Measurements from ENCODE around the gene COL6A3.

Gene COL6A3

DNA sequence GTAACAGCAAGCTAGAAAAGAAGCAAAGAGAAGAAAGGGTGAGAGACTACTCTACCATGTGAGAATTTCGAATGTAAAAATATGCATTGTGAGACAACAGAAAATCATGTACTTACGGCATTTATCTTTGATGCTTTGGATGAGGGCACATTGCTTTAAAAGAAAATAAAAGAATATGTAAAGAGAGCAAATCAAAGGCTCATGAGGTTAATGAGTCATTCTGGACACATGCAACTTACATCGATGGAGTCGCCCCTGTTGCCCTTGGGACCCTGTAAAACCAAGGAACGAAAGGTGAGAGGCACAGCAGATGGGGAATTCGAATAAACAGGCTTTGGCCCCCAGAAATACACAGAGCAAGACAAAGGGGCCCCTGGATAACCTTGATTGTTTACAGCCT lies 69.0 kb downstream of the COL6A3 start:
- DNase-seq: no peak

DNA sequence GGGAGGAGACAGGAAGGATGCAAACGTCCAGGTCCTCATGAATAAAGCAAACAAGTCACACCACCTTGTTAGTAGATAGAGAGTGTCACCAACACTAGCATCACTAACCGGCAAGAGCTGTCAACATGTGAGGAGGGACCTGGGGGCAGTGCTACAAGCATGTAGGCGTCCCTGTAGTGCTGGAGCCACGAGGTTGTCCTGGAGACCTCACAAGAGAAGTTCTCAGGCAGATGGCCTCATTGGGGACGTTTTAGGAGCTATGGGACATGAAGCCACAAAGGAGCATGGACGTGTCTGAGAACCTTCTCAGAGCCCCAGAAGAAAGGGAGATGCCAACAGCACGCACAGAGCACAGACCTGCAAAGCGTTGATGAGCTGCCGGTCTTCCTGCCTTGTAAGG lies 70.0 kb downstream of the COL6A3 start:
- no peak for DNase-seq

DNA sequence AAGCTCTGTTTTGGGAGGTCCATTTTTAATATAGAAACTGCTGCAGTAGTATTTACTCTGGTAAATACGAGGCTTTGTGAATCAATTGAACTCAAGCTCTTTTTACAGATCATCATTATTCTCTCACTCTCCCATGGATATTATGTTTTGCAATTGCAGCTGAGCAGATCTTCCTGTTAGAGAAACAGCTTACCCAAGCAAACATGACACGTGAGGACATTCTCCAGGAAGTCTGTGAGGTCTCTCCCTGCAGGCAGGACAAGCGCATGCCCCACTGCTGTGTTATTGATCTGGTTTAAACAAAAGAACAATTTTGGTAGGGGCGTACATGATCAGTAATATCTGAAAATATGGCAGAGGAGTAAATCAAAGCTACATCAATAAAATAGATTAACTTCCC lies 72.1 kb downstream of the COL6A3 start:
- DNase-seq: no peak

DNA sequence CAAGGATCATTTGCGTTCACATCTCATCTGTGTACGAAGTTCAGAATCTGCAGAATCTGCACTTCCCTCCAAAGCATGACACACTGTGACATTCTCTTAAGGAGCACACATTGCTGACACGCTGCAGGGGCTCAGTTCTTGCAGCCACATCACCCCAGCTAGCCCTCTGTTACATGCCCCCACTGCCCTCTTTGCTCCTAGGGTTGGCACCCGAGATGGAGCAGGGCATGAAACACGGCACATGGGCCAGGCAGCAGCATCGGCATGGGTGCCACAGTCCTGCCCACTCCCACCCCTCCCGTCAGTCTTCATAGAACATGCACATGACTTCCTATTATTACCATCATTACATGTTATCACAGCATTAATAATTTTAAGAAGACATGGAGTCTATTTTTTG lies 76.4 kb downstream of the COL6A3 start:
- DNase-seq: no peak

DNA sequence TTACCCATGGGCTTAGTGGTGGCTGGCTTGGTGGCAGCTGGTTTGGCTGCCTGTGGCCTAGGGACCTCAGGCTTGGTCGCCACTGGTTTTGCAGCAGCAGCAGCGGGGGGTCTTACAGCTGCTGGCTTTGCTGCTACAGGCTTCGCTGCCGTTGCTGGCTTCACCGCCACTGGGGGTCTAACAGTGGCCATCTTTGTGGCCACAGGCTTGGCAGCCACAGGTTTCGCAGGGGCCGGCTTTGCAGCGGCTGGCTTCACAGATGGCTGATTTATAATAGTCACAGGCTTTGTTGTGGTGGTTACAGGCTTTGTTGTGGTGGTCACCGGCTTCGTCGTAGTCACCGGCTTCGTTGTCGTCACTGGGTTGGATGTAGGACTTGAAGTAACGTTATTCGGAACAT lies 77.8 kb downstream of the COL6A3 start:
- DNase-seq: no peak

DNA sequence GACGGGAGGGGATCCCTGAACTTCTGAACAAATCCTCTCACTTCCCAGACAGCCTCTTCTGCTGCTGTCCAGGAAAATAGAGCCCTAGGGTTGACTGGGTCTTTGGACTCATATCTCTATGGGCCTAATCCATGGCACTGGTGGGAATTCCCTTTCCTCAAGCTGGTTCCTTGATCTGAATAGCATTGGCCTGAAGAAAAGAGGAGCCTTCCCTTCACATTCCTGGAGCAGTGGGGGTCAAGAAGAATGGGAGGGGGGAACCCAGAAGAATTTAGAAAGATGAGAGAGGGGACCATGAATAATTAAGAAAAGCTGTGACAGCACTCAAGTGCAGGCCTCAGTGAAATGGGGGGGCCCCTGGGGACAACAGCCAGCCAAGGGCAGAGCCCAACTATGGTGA lies 80.2 kb downstream of the COL6A3 start:
- DNase-seq: no peak

DNA sequence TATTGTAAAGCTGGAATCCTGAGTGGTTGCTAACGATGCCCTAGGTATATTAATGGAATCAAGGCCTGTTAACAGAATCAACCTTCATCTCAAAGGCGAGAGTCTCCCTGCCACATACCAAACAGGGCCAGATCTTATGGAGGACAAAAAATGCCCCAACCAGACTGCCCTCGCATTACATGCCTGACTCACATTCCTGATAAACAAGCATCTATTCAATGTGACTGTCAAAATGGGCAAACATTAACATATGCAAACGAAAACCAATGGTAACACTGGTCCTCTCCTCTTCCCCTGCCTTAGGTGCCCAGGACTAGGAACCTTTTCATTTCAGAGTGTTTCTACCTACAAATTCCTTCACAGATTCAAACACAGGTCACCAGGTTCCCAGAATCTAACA lies 83.4 kb downstream of the COL6A3 start:
- no peak for DNase-seq

DNA sequence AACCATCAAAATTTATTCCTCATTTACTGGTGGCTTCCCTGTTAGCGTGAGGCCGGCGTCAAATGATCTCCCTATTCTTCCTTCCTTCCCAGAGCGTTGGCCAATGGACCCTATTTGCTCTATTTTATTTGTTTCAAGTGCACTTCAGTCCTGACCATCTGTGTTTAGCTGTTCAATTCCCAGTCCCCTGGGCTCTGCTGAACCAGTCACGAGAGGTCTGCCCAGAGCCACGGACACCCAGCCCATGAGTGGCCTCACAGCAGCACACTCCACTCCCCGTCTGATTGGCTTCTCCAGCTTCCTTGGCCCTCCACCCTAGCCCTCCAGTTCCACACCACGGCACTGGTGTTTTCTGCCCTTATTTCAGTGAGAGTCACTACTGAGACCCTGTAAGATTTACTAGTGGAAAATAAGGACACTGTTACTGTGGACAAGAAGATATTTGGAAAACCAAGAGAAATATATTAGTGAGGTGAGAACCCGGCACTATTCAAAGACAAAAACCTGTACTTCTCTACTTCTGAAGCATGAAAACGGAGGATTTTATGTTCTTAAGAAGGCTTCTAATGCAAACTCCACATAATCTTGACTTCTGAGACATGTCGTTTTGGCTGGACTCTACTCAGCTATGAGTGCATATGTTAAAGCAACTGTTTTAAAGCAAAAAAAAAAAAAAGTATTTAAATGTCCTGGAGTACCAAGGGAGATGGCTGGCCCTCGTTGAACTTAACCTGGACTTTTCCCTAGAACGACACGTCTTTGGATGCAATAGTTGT lies 86.6 kb downstream of the COL6A3 start:
- no peak for DNase-seq

DNA sequence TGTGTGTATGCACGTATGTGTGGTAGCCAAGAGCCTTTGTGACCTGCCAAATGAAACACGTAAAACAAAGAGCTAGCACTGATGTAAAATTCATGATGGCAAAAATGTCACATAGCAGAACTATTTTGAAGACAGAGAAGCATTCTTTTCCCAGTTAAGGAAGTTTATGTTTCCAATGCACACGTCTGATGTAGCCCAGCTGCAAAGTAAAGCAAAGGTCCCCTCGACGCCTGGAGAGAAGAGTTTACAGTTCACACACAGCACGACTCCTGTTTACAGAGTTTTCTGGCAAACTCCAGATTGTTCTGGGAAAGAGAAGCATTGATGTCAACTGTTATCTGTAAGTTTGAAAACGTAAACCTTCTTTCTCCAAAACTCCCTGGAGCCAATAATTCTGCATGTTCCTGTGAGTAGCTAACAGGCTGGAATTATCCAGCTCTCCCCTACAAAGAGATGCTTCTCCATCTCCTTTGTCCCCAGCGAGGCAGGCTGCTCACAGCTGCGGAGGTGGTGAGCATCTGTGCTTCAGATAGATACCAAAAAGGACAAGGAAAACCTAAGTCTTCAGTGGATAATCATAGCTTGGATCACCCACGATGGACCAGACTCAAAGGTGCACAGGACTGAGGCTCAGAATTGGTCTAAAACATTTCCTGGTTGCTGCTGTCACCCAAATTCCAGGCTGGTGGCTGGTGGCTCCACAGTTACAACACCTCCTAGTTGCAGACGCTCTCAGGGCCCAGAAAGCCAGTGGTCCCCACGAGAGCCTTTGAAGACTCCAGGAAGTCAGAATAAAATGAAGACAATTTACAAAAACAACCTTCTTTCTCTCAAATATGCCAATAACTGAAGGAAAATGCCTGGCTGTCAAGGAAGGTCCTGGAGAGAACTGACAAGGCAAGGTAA lies 87.4 kb downstream of the COL6A3 start:
- no peak for DNase-seq

DNA sequence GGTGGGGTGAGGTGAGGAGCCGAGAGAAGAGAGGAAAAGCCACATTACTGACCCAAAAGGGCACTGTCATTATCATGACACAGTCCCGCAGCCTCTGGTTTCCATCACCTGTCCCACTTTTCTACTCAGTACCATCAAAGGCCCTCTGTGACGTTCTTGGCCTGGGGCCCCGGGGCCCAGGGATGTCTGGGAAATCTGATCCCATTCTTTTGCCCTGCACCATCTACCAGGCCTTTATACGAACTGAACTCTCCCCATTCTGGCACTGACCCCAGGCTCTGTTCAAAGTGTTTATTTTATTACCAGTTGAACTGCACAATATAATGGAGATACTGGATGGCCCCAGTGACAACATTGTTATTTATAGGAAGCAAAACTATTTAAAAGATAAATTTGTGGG lies 89.1 kb downstream of the COL6A3 start:
- no peak for DNase-seq

DNA sequence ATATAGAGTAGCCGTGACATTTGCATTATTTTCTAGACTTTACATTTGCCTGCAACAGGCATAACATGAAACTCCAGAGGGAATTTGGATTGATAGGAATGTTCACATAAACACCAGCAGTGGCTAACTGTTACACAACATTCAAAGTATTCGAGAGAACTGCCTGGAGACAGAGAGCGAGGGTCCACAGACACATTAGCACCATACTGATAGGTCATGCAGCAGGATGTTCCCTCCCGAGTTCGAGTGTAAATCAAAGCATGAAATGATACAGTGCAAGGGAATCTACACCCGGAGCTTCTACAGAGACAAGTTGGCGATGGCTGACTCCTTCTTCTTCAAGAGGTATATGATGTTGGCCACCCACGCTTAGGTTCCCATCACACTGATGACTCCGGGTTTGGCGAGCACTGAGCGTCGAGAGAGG lies 89.5 kb downstream of the COL6A3 start:
- DNase-seq: no peak

DNA sequence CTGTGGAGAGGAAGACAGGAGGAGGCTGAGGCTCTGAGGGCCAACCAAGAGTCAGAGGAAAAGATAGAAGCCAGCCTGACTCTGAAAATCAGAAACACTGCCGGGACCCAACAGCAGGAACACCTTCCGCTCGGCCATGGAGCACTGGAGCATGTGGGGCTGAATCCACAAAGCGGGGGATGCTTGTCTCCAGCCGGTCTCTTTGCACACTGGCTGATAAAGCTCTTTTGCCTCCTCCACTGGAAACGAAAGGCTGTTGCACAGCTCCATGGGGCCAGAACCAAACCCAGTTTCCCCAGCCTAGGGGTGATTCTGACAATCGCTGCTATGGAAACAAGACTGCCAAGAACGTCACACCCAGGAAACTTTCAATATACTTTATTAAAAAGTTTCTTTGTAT lies 90.3 kb downstream of the COL6A3 start:
- no peak for DNase-seq

DNA sequence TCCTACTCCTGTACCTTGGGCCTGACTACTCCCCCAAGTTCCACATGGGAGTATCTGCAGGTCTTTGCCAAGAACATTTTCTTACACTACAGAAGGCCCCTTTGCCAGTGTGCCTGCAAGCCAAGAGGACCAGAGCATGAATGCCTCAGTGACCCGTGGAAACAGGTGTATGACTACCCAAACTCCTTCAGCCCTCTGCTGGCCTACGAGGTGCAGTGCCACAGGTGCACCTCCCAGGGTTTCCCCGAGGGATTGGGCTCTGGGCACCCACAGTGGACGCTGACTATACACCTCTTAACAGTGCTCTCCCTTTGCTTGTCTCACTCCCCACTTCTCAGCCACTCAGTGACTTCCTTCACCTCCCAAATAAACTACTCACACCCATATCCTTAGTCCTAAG lies 91.4 kb downstream of the COL6A3 start:
- peak; percentile 10 for DNase-seq

DNA sequence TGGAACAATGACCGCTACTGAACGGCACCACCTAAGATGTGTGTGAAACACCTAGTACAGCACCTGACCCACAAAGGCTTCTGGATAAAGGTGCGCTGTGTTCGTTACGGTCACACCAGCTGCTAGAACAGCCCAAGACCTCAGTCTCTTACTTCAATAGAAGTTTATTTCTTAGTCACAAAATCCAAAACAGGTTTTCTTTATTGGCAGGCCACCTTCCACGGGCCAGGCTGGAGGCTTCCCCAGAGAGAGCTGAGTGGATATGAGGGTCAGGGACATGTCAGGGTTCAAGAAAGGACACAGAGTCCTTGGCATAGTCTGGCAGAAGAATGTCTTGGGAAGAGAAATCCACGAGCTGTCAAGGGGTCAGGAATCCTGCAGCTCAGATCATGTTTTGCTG lies 92.2 kb downstream of the COL6A3 start:
- DNase-seq: no peak

DNA sequence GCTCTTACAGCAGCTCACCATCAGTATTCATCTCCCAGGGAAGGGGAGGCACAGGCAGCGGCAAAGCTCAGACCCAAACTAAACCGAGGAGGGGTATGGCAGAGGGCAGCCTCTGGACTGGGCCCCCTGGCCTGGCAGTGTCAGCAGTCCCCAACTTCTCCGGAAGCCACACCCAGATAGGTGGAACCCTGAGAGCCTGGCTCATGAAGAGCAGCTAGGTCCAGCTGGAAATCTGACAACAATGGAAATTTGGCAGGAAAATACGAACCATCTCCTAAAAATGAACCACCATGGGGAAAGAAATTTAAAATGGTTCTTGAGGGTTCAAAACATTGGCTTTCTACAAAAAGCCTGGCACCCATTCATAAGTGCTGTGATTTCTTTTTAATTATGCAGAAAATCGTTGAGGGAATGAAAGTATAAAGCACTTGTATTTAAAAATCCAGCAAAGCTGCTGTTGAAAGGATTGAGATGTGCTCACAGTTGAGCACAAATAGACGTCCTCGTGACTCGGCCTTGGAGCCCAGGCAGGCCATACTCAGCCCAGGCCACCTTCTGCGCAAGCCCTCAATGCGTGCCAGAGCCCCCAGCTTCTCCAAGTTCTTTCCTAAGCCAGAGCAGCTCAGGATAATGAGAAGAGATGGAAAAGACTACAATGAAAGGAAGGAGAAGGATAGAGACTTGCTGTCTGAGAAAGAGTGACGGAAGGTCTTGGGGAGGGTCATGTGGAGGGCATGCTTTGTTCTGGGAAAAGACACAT lies 93.0 kb downstream of the COL6A3 start:
- DNase-seq: no peak

DNA sequence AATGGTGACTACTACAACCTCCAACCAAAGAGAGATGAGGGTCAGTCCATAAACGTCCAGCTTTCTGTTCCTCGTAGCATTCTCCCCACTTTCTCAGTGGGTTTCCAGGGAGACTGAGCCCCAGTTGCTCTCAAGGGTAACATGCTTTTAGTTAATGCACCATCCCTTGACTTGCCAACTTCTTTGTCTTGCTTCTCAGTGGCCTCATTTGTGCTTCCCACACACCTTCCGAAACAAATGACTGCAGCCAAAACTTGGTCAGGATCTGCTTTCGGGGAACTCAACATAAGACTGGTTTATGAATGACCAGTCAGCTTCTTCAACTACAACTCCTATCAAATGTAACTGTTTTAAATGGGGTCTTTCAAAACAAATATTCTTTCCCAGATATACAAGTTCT lies 94.1 kb downstream of the COL6A3 start:
- DNase-seq: no peak

DNA sequence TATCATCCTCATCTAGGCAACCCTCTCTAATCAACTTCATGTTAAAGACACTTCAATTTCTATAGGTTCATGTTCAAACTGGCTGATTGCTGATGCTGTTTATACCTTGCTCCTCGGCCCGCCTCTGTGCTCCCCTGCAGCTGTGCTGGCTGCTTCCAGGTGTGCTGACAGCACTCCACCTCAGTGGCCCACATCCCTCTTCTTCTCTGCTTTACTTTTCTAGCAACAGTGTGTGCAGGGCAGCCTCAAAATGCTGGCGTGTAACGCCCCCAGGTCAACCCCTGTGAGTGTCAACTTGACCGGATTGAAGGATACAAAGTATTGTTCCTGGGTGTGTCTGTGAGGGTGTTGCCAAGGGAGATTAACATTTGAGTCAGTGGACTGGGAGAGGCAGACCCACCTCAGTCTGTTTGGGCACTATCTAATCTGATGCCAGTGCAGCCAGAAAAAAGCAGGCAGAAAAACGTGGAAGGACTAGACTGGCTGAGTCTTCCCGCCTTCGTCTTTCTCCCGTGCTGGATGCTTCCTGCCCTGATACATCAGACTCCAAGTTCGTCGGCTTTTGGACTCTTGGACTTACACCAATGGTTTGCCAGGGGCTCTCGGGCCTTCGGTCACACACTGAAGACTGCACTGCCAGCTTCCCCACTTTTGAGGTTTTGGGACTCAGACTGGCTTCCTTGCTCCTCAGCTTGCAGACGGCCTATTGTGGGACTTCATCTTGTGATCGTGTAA lies 94.7 kb downstream of the COL6A3 start:
- DNase-seq: no peak

DNA sequence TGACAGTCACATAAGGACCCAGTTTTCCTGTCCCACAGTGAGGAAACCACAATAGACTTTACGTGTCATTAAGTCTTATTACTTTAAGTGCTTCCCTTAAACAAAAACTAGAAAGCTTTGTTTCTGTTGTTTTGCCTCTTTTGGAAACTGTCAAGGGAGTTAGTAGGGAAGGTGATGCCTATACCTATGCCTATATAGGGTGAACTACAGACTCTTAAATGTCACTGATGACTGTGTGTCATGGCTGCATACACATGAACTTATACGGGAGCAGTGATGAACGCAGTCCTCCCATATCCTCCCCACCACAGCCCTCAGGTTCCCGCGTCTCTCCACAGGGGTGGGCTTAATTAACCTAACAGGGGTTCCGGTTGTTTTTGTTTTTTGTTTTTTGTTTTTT lies 97.6 kb downstream of the COL6A3 start:
- DNase-seq: no peak

DNA sequence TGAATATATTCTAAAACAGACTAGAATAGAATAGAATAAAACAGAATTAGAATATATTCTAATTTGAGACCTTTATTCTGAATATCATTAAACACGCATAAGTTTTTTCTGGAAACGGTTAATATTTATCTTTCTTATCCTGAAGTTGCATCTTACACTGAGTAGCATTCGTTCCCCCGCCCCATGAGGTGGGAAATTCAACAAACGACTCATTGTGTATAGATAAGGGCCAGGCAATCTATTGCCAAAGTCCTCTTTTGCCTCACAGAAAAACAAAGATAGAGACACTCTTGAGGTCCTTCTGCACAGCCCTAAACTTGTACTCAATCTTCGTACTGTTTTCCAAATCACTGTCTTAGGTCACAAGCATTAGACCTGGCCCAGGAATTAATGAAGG lies 98.1 kb downstream of the COL6A3 start:
- peak; percentile 1 for DNase-seq

DNA sequence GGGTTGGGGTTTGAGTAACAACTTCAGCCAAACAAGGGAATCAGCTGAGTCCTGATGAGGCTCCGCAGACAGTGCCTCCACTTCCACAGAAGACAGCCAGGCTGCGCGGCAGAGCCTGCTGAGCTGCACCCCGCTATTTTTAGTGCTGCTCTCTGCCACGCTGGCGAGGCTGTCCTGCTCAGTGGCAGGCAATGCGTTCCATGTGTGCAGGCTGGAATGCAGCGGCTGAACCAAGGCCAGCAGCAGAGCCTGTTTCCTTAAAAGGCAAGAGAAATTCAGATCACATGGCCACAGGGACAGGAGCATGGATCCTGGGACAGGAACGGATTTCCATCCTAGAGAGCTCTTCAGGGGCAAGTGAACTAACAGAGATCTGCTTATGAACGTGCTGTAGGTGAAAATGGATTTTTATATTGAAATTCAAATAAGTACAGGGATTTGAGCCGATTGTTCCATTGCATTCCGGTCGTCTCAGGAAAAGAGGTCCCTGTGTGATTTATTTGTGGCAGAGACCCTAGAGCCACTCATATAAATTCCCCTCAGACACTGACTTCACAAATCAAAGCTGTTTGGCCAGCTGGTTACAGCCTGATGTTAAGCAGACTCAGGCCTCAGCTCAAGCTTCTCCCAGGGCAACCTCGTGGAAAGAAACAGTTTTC lies 98.7 kb downstream of the COL6A3 start:
- DNase-seq: no peak

DNA sequence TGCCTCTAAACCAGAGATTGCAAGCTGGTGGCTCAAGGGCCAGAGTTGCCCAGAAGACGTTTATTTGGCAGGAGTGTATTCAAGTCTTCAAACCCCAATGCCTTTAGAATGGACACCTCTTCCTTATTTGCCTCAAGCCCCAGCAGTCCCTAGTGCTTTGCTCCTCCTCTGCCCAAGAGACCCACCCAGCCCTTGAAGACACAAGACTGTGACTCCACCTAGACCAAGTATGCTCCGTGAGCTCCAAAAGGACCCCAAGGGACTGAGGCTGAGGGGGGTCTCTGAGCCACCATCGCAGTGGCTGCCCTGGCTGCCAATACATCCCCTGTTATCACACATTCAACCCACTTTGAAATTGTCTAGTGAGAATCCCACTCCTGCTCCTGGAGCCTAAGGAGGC lies 99.3 kb downstream of the COL6A3 start:
- no peak for DNase-seq

DNA sequence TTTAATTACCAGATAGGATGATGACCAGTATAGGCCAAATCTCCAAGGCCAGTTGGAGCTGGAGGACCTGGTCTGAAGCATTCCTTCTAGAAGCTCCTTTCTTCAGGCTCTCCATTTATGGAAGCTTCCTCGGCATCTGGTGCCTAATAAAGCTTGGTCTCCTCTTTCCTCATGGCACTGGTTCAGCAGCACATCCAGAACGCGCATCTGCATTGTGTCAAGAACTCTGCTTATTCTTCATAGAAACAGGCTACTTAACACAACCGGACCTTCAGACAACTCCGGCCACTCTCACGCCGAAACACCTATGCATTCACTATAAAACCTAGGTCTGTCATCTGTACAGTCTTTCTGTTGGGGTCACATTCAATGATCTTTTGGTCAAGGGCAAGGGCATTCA lies 99.8 kb downstream of the COL6A3 start:
- DNase-seq: no peak
